AG20443 (cell line): ENCODE results near the gene DHX58.

Experiments
- DNase-seq: peaks from one replicate; pipeline ENCODE4 v3.0.0; 2012; ENCODE audit warnings: low spot score, mixed read lengths

Gene DHX58

GRCh38 chr17:42110301-42111264 lies 1.9 kb downstream of the DHX58 start:
- DNase-seq = no peak

GRCh38 chr17:42109086-42109485 lies 3.4 kb downstream of the DHX58 start:
- no peak for DNase-seq

GRCh38 chr17:42107597-42108576 lies 4.6 kb downstream of the DHX58 start:
- DNase-seq = peak; percentile 81

- DNase-seq = no peak
Observed at GRCh38 chr17:42107124-42107523, 5.4 kb downstream of the DHX58 start.

- no peak for DNase-seq
Observed at GRCh38 chr17:42106009-42106408, 6.5 kb downstream of the DHX58 start.

GRCh38 chr17:42104264-42104663 lies 8.2 kb downstream of the DHX58 start:
- DNase-seq = no peak

- DNase-seq = no peak
Observed at GRCh38 chr17:42103221-42103954, 9.1 kb downstream of the DHX58 start.

GRCh38 chr17:42101513-42102292 lies 10.8 kb downstream of the DHX58 start:
- peak; percentile 94 for DNase-seq

GRCh38 chr17:42098730-42099399 lies 13.6 kb downstream of the DHX58 start:
- no peak for DNase-seq

- no peak for DNase-seq
Observed at GRCh38 chr17:42097691-42098631, 14.6 kb downstream of the DHX58 start, which contains the start of gene ZNF385C. Gene ZNF385C, minus strand, starts transcription at chr17:42098473. Its CDS starts 35,417 bp downstream, at chr17:42063056.

GRCh38 chr17:42096360-42097111 lies 16.0 kb downstream of the DHX58 start:
- DNase-seq = no peak

GRCh38 chr17:42094375-42095069 lies 18.0 kb downstream of the DHX58 start:
- no peak for DNase-seq

GRCh38 chr17:42092939-42093338 lies 19.6 kb downstream of the DHX58 start:
- no peak for DNase-seq

GRCh38 chr17:42090964-42091790 lies 21.3 kb downstream of the DHX58 start:
- no peak for DNase-seq

- no peak for DNase-seq
Observed at GRCh38 chr17:42088736-42089135, 23.8 kb downstream of the DHX58 start.

- DNase-seq = no peak
Observed at GRCh38 chr17:42087736-42088705, 24.5 kb downstream of the DHX58 start.
